OCI-LY7 (cell line): ENCODE results near the gene PRKD3.

Experiments
- EZH2phosphoT487 ChIP-seq: fragments of 200-600 bp; sonication (generic); IDR thresholded peaks from 2 replicates; pipeline ENCODE4 v1.6.1; 2018; ENCODE audit warnings: low read depth, borderline replicate concordance, mild to moderate bottlenecking, mixed run types, antibody characterized with exemption, low read length, moderate library complexity, mixed read lengths
- TF ChIP-seq, protein P1 (sequence below): fragments of 200-600 bp; sonication (generic); conservative IDR thresholded peaks from 2 replicates; pipeline ENCODE4 v1.5.1; 2014; ENCODE audit warnings: mild to moderate bottlenecking, antibody characterized with exemption, low read length, moderate library complexity, mixed read lengths

DNA sequence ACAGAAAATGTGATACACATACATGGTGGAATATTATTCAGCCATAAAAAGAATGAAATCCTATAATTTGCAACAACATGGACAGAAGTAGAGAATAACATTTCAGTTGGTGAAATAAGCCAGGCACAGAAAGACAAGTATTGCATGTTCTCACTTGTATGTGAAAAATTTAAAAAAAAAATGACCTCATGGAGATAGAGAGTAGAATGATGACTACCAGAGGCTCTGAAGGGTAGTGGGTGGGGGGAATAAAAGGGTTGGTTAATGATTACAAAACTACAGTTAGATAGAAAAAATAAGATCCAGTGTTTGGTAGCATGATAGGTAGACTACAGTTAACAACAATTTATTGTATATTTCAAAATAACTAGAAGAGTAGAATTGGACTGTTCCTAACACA, 24.5 kb downstream of the PRKD3 start:
- TF ChIP-seq, protein P1, sequence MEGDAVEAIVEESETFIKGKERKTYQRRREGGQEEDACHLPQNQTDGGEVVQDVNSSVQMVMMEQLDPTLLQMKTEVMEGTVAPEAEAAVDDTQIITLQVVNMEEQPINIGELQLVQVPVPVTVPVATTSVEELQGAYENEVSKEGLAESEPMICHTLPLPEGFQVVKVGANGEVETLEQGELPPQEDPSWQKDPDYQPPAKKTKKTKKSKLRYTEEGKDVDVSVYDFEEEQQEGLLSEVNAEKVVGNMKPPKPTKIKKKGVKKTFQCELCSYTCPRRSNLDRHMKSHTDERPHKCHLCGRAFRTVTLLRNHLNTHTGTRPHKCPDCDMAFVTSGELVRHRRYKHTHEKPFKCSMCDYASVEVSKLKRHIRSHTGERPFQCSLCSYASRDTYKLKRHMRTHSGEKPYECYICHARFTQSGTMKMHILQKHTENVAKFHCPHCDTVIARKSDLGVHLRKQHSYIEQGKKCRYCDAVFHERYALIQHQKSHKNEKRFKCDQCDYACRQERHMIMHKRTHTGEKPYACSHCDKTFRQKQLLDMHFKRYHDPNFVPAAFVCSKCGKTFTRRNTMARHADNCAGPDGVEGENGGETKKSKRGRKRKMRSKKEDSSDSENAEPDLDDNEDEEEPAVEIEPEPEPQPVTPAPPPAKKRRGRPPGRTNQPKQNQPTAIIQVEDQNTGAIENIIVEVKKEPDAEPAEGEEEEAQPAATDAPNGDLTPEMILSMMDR = no peak
- no peak for TF ChIP-seq EZH2phosphoT487
